ENCODE results near the gene SLC6A15.

Gene SLC6A15

GRCh38 chr12:84912198-84913128 is at the start of gene SLC6A15:
Gene SLC6A15, minus strand, starts transcription at chr12:84912799. Its CDS starts 20,679 bp downstream, at chr12:84892120.
- DNase-seq (ENCODE audit: low spot score), result peak; percentile 94

- no peak for DNase-seq (ENCODE audit: low spot score)
These were observed 48.3 kb upstream of the SLC6A15 start for GRCh38 chr12:84960918-84961317.

- no peak for DNase-seq (ENCODE audit: low spot score)
These were observed 42.7 kb upstream of the SLC6A15 start for GRCh38 chr12:84955298-84955697.

DNA sequence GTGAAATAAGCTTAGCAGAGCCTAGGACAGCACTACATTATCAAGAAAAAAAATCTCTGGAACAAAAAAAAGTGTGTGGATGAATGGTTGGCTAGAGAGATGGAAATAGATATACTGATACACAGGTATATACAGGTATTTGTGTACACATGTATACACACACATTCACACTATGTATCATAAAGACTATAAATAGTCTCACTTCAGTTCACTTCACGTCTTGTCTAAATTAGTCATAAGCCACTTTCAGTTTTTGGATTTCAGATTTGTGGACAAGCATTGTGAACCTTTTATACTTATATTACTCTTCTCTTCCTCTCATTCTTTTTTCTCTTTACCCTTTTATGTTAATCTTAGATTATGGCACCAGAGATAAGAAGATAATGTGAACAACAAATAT is 41.8 kb upstream of the SLC6A15 start:
- DNase-seq (ENCODE audit: low spot score), result no peak

- no peak for DNase-seq (ENCODE audit: low spot score)
These were observed 38.5 kb upstream of the SLC6A15 start for GRCh38 chr12:84950971-84951546.

- DNase-seq (ENCODE audit: low spot score), result no peak
These were observed 34.2 kb upstream of the SLC6A15 start for GRCh38 chr12:84946753-84947152.

DNA sequence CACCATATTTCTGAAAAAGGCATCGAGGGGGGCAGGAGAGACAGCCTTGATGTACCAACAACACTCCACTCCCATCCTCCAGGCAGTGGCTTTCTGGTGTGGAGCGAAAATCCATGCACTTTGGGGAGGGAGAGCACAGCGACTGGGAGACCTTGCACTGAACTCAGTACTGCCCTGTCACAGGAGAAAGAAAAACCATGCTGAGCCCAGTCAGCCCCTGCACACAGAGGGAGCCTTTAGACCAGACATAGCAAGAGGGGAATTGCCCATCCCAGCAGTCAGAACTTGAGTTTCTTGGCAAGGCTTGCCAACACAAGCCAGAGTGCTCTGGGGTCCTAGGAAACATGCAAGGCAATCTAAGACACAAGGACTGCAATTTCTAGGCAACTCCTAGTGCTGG is 24.8 kb upstream of the SLC6A15 start:
- no peak for DNase-seq (ENCODE audit: low spot score)

DNA sequence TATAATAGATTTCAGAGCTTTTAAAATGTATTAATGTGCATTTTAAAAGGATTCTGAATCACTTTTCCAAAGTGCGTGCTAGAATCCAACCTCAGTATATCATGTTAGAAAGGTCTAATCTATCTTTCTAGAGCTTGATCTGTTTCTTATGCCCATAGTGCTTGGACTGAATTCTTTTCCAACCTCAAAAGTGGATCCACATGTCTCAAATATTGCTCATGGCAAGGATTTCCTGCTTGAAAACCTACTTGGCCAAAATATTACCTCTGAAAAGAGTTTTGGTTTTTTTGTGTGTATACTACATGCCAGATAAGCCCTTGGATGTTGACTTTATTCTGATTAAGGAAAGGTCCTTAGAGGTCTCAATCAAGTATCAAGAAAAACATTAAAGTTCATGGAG is 16.9 kb upstream of the SLC6A15 start:
- DNase-seq (ENCODE audit: low spot score), result no peak

DNA sequence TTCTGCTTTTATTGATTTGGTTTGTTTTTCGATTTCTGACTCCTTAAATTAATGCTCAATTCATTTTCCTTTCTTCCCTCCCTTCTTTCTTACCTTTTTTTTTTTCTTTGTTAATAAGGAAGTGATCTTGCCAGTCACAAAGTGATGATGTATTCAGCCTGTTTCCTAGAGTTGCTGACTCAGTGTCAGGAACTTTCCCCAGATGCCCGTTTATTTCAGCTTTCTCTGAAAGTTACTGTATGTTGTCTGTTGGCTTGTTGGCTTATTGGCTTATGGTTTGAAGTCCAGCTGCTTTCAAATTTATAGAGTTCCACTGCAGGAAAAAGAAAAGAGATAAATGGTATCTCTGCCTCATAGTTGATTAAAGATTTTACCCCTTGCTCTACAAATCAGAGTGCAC is 12.4 kb upstream of the SLC6A15 start:
- DNase-seq (ENCODE audit: low spot score), result no peak

DNA sequence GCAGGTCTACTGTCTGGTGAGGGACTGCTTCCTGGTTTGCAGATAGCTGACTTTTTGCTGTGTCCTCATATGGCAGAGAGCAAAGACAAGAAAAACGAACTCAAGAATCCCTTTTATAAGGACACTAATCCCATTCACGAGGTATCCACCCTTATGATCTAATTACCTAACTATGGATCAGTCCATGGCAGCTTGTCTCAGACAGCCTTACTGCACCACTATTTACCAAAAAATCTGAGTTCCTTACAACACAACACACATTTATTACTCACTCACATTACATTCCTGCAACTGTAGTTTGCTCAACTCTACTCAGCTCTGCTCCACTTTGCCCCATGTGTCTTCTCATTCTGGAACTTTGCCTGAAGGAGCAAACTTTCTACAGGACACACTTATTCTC is 10.1 kb upstream of the SLC6A15 start:
- DNase-seq (ENCODE audit: low spot score), result no peak

- DNase-seq (ENCODE audit: low spot score), result no peak
These were observed 7.7 kb upstream of the SLC6A15 start for GRCh38 chr12:84920331-84920730.

GRCh38 chr12:84919271-84919670 is 6.7 kb upstream of the SLC6A15 start:
- no peak for DNase-seq (ENCODE audit: low spot score)

- peak; percentile 64 for DNase-seq (ENCODE audit: low spot score)
These were observed 523 bp upstream of the SLC6A15 start for GRCh38 chr12:84913129-84913515.

DNA sequence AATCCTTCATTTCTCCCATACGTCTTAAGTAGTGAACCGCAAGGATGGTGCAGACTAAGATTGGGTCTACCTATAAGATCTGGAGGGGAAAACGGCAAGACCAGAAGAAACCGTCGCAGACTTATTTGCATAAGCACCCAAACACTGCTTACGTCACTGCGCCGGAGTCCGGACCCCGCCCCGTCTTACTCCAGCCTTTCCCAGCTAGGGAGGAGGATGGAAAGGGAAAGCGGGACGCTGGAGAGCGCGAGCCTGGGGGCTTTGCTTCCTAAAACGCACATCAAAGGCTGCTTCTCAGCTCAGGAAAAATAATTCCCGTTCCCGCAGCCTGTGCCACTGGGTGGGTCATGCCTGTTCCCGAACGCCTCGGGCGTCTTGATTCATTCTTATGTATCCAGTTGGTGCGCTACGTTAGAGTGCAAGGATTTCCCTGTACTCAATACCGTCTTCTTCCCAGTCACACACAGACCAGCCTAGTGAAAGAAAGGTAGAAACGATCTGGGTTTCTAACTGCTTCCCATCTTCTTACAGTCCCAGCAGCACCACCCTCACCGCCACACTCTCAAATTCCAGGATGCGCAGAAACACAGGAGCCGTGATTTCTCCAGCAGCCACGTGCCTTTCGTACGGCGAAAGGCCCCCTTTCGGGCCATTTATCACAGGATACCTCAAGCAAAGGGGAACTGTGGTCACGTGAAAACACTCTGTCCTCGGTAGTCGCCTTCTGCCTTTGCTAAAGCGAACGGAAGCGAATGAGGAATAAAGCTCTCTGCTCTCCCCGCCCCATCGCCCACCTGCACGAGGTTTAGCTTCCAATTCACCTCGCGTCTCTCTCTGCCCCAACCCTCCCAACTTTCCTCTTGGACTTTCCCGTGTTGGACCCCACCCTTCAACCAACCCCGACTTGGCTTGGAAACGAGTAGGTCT is 1.1 kb downstream of the SLC6A15 start:
- DNase-seq (ENCODE audit: low spot score), result peak; percentile 94

DNA sequence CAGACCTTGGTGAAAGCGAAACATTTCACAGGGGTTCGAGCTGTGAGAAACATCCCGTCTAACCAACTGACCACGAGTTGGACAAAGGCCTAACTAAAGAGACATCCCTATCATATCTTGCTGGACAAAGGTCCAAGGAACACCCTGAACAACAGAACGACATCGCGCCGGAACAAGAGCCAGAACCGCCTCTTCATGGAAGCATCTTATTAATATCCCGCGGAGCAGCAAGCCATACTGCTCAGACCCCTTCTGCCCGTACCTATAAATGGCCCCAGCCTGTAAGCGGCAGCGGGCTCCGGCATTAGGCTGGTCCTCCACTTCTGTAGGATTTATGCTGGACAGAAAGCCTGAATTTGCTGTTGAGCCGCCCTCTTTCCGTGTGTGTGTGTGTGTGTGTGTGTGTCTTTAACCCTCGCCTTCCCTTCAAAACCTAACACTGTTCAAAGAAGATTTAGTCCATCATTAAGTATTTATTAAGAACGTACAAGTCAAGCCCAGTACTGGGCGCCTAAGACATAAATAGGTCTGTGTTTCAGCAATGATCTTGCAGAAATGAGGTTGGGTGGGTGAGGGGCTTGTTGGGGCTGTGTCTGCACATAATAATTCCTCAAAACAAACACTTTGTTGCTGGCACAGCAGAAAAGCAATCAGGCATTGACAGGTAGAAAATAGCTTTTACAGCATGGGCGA is 1.9 kb downstream of the SLC6A15 start:
- DNase-seq (ENCODE audit: low spot score), result peak; percentile 69

GRCh38 chr12:84904051-84904450 is 8.5 kb downstream of the SLC6A15 start:
- no peak for DNase-seq (ENCODE audit: low spot score)

DNA sequence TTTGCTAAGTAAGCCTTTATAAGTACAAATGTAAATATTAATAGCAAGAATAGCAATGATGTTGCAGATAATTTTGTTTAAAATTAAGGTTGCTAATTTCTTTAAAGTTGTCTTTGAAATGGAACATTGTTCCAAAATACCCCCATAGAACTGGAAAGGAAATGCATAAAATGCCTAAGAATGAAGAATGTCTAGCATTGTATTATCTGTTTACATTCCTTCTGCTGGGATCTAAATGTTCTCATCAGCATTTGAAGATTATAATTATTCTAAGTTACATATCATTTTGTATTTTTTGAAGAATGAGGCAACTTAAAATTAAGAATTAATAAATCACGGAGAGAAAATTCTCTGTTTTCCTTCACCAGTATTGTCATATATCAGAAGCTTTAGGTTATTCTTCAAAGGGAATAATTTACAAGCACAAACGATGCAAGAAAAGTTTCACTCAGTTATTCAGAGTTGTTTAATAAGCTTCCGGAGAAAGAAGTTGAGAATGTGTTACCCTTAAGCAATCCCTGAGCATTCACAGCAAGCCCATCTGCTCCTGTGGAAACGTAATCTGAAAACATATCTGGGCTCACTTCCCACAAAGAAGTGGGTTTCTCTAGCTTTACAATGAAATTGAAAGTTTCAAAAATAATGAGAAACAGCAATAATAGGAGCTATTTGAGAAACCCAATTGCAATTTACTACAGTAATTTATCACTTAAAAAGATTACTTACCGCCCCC is 21.3 kb downstream of the SLC6A15 start:
- DNase-seq (ENCODE audit: low spot score), result no peak

DNA sequence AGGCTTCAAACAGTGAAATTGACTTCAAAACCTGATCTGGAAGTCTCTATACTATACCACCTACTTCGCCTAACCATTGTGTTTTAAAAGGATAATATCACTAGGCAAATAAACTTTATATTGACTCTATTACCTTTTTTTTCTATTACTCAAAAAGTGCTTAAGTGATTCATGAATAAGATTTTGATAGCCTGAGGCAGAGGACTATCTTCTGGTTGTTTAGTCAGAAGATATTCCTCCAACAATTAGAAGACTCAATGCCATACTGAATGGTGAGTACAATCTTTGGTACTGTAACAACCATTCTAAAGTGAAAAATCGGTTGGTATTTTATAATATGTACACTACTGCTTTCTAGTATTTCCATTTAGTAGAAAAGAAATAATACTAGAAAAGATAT is 22.8 kb downstream of the SLC6A15 start:
- no peak for DNase-seq (ENCODE audit: low spot score)

GRCh38 chr12:84888861-84889260 is 23.7 kb downstream of the SLC6A15 start:
- no peak for DNase-seq (ENCODE audit: low spot score)

DNA sequence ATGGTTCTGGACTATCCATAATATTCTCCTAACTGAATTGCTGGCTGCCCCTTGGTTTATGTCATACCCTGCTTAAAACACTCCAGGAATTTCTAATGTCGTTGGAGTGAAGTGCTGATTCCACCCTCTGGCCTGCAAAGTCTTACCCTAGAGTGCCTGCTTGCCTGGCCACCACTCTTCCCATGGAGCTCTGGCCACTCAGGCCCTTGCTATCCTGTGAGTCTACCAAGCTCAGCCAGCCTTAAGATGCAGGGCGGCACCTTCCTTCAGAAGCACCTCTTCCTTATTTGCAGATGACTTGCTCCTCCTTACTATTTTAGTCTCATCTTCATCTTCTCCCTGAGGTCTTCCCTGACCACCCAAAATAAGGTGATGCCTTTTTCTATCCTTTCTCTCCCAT is 35.3 kb downstream of the SLC6A15 start:
- DNase-seq (ENCODE audit: low spot score), result no peak

GRCh38 chr12:84875241-84875640 is 37.4 kb downstream of the SLC6A15 start:
- no peak for DNase-seq (ENCODE audit: low spot score)

Data from ecto neural progenitor cell (in vitro differentiated cells).